Right kidney (tissue), 1 donor: ENCODE results near the gene COL23A1.
"Not testable (repeated sequence)": the region's sequence is repeated elsewhere in the genome, so short reads cannot be mapped to it uniquely, and the experiment has no call there.

Experiments used
- DNase-seq: peaks from one replicate; pipeline ENCODE4 v3.0.0-alpha.2; 2016

COL23A1 gene

DNA sequence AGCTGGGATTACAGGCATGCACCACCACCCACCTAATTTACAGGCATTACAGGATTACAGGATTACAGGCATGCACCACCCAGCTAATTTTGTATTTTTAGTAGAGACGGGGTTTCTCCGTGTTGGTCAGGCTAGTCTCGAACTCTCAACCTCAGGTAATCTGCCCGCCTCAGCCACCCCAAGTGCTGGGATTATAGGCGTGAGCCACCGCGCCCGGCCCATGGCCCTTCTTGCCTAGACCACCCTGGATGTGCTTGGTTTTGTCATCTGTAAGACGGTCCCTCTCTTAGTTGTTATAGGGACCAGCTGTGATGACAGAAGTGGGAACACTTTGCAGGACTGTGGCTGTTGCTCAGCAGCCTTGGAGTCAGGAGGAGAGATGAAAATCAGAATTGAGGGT, 354.1 kb downstream of the COL23A1 start:
- no peak for DNase-seq

DNA sequence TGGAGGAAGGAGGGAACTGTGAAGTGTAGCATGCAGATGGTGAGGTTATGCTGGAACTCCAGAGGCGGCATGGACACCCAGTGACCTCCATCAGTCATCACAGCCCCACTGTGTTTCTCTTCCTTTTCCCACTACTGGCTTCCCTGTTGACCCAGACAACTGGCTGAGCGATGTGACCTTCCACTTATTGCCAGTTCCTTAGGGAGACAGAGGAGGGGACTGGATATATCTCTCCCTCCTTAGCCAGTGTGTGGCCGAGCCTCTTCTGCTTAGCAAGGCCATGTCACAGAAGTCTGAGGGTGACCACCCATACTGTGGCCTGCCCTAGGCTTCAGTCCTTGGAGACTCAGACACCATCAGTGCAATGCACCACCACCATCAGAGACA, 354.6 kb downstream of the COL23A1 start:
- DNase-seq: no peak

- DNase-seq: peak; percentile 62
Measured at GRCh38 chr5:178234750-178235587, 355.2 kb downstream of the COL23A1 start.

DNA sequence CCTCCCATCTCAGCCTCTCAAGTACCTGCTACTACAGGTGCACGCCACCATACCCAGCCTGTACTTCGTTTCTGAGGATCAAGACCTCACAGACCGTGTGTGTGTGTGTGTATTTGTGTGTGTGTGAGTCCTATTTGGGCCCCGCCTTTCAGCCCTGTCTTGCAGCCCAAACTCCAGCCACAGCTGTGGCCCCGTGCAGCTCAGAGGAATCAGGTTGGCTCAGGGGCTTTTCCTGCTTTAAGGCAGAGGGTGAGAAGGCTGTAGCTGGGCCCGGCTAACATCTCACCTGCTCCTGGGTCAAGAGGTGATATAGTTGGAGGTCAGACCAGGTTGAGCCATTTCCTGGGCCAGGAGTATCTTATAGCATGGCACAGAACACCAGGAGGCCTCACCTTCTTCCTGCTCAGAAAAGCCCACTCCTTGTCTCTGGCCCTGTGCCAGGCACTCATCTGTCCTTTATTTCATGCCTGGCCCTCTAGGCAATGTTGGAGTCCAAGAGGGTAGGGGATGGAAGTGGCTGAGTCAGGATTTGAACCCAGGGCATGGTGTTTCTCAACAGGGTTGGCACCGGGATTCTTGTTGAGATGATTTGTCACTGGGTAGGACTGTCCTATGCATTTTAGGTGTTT, 356.0 kb downstream of the COL23A1 start:
- no peak for DNase-seq

DNA sequence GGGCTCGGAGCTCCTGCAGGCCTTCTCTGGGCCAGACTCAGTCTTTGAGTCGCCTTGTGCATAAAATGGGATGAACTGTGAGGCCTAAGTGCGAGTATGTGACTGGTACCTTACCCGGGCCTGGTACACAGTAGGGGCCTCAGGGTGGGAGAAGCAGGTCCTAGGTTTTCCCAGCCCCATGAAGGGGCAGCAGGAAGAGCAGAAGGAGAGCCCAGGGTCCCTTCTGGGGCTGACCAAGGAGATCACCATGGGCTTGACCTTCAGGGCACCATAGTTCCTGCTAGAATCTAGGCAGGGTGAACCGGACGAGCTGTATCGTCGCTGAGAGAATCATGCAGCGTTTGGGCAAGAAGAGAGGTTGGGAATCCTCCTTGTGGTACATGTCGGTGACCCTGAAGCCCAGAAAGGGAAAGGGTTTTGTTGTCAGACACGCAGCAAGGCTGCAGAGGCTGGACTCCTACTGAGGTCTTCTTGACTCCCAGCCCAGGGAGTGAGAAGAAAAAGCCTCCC, 357.2 kb downstream of the COL23A1 start:
- no peak for DNase-seq

- peak; percentile 89 for DNase-seq
Measured at GRCh38 chr5:178232124-178232919, 357.9 kb downstream of the COL23A1 start, which contains the start of gene PHYKPL. PHYKPL (minus strand) TSS chr5:178232802; CDS start chr5:178232550, 252 bp downstream.

GRCh38 chr5:178231539-178232123, 358.6 kb downstream of the COL23A1 start:
- DNase-seq: no peak

DNA sequence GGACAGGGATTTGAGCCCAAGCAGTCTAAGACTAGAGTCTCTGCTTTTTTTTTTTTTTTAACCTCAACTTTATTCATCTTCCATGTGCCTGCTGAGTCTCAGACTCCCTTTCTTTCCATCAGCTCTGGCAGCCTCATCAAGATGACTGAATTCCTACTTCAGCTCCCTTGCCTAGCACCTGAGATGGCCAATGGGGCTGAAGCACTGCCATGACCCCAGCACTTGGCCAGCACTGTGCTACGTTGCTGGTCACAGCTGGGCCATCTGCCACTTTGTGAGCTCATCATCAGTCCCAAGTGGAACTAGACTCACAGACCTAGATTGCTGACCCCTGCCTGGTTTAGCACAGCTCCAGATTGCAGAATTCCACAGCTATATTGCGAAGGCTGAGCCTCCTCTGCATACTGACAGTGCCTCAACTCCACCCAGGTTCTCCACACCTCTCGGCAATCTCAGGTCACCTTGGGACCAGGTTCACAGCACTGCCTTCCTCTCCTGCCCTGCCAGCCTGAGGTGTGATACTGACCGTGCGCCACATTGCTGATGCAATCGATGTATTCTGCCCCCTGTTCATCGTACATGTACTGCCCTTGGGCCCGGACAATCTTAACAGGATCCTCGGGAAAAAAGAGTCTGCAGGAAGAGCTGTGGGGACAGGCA, 359.2 kb downstream of the COL23A1 start:
- no peak for DNase-seq

- no peak for DNase-seq
Measured at GRCh38 chr5:178229861-178230260, 360.3 kb downstream of the COL23A1 start.

DNA sequence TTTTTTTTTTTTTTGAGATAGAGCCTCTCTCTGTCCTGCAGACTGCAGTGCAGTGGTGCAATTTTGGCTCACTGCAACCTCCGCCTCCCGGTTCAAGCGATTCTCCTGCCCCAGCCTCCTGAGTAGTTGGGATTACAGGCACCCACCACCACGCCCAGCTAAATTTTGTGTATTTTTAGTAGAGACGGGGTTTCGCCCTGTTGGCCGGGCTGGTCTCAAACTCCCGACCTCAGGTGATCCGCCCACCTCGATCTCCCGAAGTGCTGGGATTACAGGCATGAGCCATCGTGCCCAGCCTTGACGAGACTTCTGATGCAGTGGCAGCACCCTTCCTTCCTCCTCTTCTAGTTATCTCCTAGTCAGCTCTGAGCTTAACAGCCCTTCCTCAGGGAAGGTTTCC, 361.1 kb downstream of the COL23A1 start:
- DNase-seq: not testable (repeated sequence)

- no peak for DNase-seq
Measured at GRCh38 chr5:178228609-178229008, 361.6 kb downstream of the COL23A1 start.

DNA sequence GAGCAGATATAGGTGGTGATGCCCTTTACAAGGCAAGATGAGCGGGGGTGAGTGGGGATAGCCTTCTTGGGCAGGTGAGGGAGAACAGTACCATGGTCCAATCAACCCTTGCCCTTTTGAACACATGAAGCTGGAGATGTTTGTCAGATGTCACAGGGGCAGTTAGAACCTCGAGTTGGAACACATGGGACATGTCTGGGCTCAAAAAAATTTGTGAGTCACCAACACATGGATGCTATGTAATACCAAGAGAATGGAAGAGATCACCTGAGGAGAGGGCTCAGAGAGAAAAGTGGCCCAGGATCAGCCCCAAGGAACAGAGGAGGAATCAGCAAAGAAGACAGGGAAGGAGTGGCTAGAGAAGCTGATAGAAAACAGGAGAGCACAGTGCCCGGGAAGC, 362.3 kb downstream of the COL23A1 start:
- DNase-seq: no peak

GRCh38 chr5:178227138-178227659, 363.0 kb downstream of the COL23A1 start:
- DNase-seq: no peak

- DNase-seq: no peak
Measured at GRCh38 chr5:178225174-178225573, 365.0 kb downstream of the COL23A1 start.

GRCh38 chr5:178224403-178224802, 365.8 kb downstream of the COL23A1 start:
- no peak for DNase-seq

GRCh38 chr5:178223828-178224335, 366.3 kb downstream of the COL23A1 start:
- DNase-seq: peak; percentile 46

GRCh38 chr5:178223196-178223773, 366.9 kb downstream of the COL23A1 start:
- no peak for DNase-seq

- no peak for DNase-seq
Measured at GRCh38 chr5:178222292-178222691, 367.9 kb downstream of the COL23A1 start.

DNA sequence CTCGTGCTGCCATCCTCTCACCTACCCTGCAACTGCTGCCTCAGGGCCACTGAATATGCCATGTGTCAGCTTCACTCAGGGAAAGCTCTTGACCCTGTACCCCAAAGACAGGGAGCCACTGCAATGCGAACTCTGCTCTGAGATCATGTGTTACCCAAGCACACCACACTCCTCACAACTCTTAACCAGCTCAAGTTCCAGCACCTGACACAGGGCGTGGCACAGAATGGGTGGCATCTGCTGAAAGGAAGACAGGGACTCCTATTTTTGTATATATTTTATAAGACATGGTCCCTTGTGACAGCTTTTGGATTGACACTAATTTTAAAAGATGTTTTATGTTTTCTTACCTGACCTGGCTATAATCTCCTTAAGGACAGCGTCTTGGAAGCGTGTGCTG, 368.3 kb downstream of the COL23A1 start:
- DNase-seq: no peak

DNA sequence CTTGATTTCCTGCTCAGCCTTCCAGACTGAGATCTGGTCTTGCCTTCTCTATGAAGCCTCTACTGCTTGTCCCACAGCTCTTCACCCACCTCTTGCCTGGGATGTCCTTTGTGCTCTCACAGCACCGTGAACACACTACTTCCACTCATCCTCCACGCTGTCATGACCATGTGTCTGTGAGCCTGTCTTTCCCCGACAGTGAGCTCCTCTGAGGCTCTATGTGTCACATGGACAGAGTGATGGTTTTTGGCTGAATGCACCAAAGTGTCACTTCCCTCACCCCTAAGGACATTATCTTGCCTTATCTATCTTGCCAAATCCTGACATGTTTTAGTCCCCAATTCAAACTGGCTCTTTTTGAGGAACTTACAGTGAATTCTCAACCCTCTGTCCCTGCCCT, 368.9 kb downstream of the COL23A1 start:
- no peak for DNase-seq

DNA sequence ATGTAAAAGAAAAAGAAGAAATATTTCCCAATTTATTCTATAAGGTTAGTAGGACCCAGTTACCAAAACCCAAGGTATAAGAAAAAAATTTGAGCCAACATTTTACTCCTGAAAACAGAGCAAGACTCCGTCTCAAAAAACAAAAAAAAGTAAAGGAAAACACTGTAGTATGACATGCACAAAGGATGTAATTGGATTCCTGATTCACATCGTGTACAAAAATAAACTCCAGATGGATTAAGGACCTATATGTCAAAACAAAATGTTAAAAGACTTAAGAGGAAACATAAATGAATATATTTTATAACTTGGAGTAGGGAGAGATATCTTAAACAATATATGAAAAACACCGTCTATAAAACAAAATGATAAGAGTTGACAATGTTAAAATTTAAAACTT, 371.4 kb downstream of the COL23A1 start:
- DNase-seq: no peak
